Suprapubic skin (tissue), 4 donors: ENCODE data around the gene NLRC3.
"Not testable (repeated sequence)": the region's sequence is repeated elsewhere in the genome, so short reads cannot be mapped to it uniquely, and the experiment has no call there.

ENCODE experiments used
- POLR2A ChIP-seq, 2 donors: fragments of 450-650 bp; IDR thresholded peaks; one replicate each; pipeline ENCODE4 v1.6.1; 2017; ENCODE audit warnings: antibody characterized with exemption in 2 of 2, mild to moderate bottlenecking in 2 of 2, moderate library complexity in 2 of 2
- POLR2AphosphoS5 ChIP-seq, 3 donors: sonication (generic); formaldehyde crosslinking; IDR thresholded peaks; one replicate each; pipeline ENCODE4 v1.6.1; 2017; ENCODE audit warnings: antibody characterized with exemption in 3 of 3
- TF ChIP-seq, protein P1 (sequence below), 2 donors: fragments of 200-600 bp in 1 of 2; fragments of 450-650 bp in 1 of 2; sonication (generic) in 1 of 2; IDR thresholded peaks; one replicate each; pipeline ENCODE4 v1.5.1; 2016 to 2019; ENCODE audit warnings: antibody characterized with exemption in 2 of 2, mild to moderate bottlenecking in 1 of 2, moderate library complexity in 1 of 2

DNA sequence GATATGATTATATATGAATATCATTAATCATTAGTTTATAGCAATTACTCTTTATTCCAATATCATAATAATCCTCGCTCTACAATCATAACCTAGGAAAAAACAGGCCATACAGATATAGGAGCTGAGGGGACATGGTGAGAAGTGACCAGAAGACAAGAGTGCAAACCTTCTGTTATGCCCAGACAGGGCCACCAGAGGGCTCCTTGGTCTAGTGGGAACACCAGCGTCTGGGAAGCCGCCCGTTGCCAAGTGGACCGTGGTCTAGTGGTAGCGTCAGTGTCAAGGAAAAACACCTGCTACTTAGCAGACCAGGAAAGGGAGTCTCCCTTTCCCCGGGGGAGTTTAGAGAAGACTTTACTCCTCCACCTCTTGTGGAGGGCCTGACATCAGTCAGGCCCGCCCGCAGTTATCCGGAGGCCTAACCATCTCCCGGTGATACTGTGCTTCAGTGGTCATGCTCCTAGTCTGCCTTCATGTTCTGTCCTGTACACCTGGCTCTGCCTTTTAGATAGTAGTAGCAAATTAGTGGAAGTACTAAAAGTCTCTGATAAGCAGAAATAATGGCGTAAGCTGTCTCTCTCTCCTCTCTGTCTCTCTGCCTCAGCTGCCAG lies 49.9 kb downstream of the NLRC3 start:
- TF ChIP-seq, protein P1, sequence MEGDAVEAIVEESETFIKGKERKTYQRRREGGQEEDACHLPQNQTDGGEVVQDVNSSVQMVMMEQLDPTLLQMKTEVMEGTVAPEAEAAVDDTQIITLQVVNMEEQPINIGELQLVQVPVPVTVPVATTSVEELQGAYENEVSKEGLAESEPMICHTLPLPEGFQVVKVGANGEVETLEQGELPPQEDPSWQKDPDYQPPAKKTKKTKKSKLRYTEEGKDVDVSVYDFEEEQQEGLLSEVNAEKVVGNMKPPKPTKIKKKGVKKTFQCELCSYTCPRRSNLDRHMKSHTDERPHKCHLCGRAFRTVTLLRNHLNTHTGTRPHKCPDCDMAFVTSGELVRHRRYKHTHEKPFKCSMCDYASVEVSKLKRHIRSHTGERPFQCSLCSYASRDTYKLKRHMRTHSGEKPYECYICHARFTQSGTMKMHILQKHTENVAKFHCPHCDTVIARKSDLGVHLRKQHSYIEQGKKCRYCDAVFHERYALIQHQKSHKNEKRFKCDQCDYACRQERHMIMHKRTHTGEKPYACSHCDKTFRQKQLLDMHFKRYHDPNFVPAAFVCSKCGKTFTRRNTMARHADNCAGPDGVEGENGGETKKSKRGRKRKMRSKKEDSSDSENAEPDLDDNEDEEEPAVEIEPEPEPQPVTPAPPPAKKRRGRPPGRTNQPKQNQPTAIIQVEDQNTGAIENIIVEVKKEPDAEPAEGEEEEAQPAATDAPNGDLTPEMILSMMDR (IDR thresholded peaks at IDR 0.05) = peak; percentile 41 to 51
- TF ChIP-seq POLR2A, POLR2AphosphoS5 (IDR thresholded peaks at IDR 0.05): not testable (repeated sequence)
